GM12864 (cell line): ENCODE results near the gene ZNF516.

ENCODE experiments used
- DNase-seq: peaks from one replicate; pipeline ENCODE4 v3.0.0-alpha.2; 2011; ENCODE audit warnings: low read depth
- H3K4me3 ChIP-seq: 2 replicates; pipeline ENCODE4 v1.5.1; 2011; ENCODE audit warnings: mild to moderate bottlenecking, low read depth, low read length, control low read depth
- CTCF ChIP-seq: IDR thresholded peaks from 2 replicates; pipeline ENCODE4 v1.5.1; 2011; ENCODE audit warnings: low read depth, mild to moderate bottlenecking, moderate library complexity, low read length, control low read depth, inconsistent platforms; ENCODE audit errors: missing control alignments

ZNF516 gene

DNA sequence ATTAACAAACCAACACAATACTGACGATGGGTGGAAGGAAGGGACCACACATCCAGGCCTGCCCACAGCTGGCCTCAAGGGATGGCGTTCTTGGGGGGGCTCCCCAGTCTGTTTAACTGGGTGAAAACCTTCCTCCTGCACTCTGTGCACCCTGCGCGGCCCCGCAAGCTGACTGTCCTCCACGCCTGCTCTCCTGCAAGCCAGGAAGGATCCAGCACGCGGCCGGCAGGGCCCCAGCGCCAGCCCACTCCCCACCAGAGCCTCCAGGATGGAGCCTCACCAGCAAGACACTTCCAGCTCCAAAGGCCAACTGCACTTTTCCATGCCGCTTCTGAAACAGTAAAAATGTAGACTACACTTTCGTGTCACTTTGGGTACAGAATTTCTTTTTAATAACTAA, 135.1 kb downstream of the ZNF516 start:
- H3K4me3 ChIP-seq, result no peak overlapping the region
- no peak for TF ChIP-seq CTCF
- DNase-seq, result no peak

DNA sequence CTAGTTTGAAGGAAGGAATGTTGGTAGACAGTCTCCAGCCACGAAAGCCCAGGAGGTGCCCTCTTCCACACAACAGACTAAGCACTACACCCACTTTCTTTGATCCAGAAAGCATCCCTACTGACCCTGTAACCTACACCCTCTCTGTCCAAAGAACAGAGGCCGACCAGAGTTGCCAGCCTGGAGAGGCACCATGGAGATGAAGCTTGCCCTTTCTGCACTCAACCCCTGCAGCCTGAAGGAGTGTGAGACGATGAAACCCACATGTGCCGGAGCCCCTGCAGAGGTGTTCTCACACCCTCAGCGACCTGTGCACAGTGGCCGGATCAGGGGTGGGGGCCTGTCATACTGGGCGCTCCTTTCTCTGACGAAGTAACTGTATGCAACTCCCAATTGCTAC, 136.3 kb downstream of the ZNF516 start:
- H3K4me3 ChIP-seq, result no peak overlapping the region
- no peak for DNase-seq
- TF ChIP-seq CTCF, result no peak

- H3K4me3 ChIP-seq, result no peak overlapping the region
- no peak for TF ChIP-seq CTCF
- no peak for DNase-seq
Measured at GRCh38 chr18:76357585-76358260, 137.3 kb downstream of the ZNF516 start.

DNA sequence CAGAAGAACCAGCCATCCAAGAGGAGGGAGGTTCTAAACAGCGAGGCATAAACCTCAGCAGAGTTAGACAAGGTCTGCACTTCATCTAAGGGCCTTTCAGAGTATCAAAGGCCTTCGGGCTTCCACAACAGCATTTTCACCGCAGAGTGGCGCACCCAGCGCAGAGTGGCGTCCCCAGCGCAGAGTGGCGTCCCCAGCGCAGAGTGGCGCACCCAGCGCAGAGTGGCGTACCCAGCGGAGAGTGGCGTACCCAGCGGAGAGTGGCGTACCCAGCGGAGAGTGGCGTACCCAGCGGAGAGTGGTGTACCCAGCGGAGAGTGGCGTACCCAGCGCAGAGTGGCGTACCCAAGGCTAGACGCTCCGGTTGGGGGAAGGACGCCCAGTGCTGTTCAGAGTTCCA, 137.9 kb downstream of the ZNF516 start:
- no peak for DNase-seq
- H3K4me3 ChIP-seq, result no peak overlapping the region
- no peak for TF ChIP-seq CTCF

- TF ChIP-seq CTCF, result no peak
- no peak for DNase-seq
- no peak overlapping the region for H3K4me3 ChIP-seq
Measured at GRCh38 chr18:76356666-76357065, 138.4 kb downstream of the ZNF516 start.

DNA sequence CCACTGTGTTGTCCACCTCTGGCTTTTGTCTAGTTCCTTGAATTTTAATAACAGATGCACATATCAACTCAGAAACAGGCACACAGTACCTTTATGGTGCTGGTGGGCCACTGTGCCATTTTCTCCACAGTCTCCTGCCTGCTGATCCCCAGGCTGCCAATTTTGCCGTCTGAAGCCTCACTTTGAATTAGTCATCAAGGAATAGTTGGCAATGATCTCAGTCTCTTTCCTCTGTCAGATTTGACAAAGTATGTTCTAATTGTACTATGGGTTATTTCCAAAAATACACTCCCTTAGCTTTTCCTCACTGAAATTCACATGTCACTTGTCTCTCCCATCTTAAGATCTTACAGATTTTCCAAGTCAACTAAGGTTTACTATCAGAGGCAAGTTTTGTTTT, 140.7 kb downstream of the ZNF516 start:
- H3K4me3 ChIP-seq, result no peak overlapping the region
- no peak for TF ChIP-seq CTCF
- DNase-seq, result no peak

- H3K4me3 ChIP-seq, result no peak overlapping the region
- no peak for TF ChIP-seq CTCF
- no peak for DNase-seq
Measured at GRCh38 chr18:76353500-76353899, 141.5 kb downstream of the ZNF516 start.
